Tongue (tissue), 2 donors: Measurements from ENCODE around the gene HIVEP1. TPM values are rescaled to one million over a fixed set of nuclear protein-coding genes. Genes with fewer than 3 reads are reported as not detected.
A peak's percentile ranks its signal among the peaks of the same experiment; 100 is the strongest.

Experiments used
- DNase-seq: peaks from one replicate; pipeline ENCODE4 v3.0.0-alpha.2; 2015
- total RNA-seq: library from RNA; depleted of rRNA; stranded (reverse); fragments of >200 nt; gene quantifications from one replicate; pipeline ENCODE4 v1.2.3, GENCODE V29; 2014

Gene HIVEP1
- total RNA-seq, 1 donor from 2014 or later, result 28.2 TPM

DNA sequence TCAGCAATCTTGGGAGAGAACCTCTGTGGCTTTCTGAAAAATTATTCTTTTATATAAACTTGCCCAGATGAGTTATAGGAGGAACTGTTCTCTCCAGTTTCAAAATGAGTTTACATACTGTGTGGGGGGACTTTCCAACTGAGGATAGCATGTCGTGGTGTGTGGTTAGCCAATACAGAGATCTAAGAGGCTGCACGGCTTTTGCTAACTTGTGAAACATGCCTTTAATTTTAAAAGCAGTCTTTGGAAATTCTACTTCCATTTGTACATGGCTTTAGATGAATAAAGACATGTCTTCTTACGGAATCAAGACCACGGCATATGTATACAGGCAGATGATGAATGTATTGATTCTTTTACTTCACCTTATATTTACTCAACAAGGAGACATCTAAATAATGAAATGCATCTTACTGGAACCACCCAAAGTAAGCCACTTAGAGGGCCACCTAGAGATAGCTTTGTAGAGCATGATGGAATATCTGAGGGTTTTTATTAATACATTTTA, 39.8 kb downstream of the HIVEP1 start:
- DNase-seq, result peak; percentile 15

DNA sequence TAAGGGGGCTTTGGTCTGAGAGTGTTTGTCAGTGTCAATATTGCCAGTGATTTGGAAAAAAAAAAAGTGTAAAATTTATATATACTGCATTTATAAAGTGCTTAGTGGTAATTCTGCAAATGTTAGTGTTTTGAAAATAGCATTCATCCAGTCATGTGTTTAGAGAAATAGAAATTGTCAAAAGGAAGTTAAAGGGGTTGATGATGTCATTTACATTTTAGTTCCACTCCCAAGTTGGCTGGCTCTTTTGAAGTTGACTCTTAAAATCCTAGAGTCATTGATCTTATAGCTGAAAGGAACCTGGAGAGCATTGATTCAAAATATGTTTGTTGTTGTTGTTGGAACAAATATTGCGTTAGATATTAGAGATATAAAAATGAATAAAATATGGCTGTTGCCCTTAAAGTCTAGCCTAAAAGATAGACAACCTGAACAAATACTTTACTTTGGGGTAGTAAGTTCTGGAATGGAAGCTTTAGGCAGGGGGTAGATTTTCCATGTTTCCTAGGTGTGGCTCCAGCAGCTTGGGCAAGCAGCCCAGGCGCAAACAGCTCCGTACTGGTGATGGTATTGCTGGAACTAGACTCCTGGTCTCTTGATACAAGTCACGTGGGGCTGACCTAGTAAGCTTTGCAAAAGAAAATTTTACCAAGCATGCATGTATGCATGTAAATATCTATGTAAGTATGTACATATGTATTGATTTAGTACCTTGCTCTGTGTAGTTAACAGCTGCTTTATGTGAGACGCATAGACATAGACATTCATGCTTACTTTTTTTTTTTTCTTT, 46.3 kb downstream of the HIVEP1 start:
- DNase-seq, result no peak

DNA sequence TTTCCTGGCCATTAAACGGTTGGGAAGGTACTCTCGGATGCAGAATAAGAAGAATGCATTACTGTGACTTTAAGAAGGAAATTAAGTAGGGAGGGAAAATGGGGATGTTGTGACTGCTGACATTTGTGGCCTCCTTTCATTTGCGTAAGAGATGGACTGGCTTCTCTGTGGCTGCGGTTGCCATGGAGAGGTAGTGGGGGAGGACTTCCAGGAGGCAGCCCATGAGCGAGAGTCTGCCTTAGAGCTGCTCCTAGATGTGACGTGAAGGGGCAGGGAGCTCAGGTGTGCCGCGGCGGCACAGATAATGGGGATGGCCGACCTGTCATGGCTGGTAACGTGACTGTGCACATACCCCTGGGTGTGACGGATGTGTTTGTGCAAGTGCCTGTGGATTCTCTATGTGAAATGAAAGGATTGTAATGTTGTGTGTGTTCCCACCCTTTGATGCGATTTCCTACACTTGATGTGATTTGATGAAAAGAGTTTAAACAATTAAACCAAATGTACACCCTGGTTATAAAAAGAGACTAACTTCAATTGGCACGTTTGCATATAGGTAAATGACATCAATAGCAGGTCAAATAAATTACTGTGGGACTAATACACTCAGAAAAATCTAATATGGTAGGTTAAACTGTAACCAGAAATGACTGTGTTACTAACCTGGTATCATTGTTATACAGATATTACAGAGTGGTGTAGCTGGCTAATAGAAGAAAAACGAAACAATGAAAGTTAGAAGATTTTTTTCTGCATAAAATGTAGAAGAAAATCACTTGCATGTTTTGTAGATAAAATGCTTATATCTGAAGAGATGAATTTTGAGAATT, 48.9 kb downstream of the HIVEP1 start:
- DNase-seq, result peak; percentile 50

DNA sequence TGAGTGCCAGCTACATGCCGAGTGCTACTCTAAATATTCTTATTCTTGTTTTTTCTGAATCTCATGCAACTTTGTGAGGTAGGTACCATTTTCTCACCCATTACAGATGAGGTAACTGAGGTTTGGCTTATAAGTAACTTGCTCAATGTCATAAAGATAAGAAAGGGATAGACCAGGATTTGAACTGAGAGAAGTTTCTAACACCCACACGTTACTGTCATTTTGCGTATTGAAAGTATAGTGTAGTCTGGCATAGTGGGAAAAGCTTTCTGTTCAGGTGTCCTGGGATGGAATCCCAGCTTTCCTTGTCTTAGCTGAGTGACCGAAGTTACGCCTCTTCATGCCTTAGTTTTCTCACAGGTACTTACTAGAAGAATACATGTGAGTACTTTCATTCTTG, 50.5 kb downstream of the HIVEP1 start:
- DNase-seq, result no peak

GRCh38 chr6:12064131-12064530, 52.0 kb downstream of the HIVEP1 start:
- no peak for DNase-seq

- DNase-seq, result no peak
These were observed 52.5 kb downstream of the HIVEP1 start for GRCh38 chr6:12064538-12065071.

DNA sequence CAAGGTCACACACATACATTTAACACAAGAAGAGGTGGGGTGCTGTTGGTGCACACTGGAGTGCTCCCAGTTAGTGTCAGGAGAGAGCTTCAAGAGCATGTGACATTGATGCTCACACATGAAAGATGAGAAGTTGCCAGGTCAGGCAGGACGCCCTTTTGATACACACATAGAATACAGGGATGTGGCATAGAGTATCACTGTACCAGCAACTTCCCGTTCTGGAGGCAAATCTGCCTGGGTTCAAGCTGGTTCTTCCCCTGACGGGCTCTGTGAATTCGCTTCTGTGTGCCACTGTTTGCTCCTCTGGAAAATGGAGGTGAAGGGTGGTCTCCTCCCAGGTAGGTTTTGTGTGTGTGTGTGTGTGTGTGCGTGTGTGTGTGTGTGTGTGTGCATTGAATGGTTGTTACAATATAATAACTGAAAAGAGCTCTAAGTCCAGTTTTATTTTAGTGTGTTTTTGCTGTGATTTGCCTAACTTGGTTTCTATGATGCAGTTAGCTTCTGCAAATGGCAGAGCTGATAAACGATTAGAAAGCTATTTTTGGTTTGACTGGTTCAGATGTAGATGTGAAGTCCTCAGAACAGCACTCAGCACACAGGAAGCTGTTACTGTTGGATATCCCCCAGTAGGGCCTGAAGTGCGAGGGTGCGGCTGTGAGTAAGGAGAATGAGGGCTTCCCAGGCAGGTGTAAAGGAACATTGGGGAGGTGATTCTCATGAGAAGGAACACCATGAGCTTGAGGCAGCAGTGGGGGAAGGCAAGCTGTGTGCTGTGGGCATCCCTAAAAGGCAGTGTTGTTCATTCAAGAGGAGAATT, 53.4 kb downstream of the HIVEP1 start:
- DNase-seq, result no peak

- DNase-seq, result peak; percentile 24
These were observed 54.2 kb downstream of the HIVEP1 start for GRCh38 chr6:12066297-12066696.

- no peak for DNase-seq
These were observed 56.9 kb downstream of the HIVEP1 start for GRCh38 chr6:12068899-12069557.

DNA sequence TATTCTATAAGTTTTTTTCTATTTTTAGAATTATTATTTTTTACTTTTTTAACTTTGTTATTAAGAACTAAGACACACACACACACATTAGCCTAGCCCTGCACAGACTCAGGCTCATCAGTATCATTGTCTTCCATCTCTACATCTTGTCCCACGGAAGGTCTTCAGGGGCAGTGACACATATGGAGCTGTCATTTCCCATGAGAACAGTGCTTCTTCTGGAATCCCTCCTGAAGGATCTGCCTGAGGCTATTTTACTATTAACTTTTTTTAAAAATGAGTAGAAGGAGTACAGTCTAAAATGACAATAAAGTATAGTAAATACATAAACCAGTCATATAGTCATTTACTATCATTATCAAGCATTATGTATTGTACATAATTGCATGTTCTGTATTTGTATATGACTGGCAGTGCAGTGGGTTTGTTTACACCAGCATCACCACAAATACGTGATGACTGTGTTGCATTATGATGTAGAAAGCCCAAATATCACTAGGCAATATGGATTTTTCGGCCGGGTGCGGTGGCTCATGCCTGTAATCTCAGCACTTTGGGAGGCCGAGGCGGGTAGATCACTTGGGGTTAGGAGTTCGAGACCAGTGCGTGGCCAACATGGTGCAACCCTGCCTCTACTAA, 57.9 kb downstream of the HIVEP1 start:
- no peak for DNase-seq

- DNase-seq, result no peak
These were observed 59.0 kb downstream of the HIVEP1 start for GRCh38 chr6:12071064-12071615.

DNA sequence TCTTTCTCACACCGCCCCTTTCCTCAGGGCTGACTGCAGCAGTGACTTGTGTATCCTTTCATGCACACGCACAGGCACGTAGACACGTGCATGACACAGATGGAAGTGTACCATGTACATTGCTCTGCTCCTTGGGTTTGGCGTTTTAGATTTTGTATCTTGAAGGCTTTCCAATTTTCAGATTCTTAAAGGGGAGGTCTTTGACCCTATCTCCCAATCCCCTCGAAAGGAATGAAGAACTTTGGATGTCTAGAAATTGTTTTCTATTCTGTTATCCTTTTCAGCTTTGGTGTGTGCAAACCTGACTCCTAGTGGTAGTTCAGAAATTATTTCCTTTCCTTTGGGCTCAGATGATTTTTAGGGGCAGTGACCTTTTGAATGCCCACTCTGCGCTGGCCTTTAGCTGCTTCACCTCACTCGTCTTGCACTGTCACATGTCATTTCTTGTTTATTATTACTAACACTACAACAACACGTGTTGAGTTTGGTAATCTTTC, 63.0 kb downstream of the HIVEP1 start:
- DNase-seq, result peak; percentile 16

GRCh38 chr6:12077021-12077710, 65.1 kb downstream of the HIVEP1 start:
- no peak for DNase-seq

DNA sequence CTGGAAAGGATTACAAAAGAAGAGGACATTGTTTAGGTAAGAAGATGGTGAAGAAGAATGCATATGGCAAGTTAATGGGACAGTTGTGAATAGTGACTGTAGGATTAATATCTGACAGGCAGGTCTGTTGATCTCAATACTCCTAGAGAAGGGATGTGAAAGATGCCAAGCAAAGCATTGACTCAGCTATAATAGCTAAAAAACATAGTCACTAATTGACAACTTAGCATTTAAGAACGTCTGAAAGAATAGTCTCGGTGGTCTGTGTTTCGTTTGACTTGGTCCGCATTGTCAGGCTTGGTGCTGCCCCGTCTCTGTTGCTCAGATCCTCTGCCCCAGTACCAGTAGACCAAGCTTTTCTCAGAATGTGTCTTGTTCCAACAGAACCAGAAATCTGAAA, 65.9 kb downstream of the HIVEP1 start:
- DNase-seq, result no peak

DNA sequence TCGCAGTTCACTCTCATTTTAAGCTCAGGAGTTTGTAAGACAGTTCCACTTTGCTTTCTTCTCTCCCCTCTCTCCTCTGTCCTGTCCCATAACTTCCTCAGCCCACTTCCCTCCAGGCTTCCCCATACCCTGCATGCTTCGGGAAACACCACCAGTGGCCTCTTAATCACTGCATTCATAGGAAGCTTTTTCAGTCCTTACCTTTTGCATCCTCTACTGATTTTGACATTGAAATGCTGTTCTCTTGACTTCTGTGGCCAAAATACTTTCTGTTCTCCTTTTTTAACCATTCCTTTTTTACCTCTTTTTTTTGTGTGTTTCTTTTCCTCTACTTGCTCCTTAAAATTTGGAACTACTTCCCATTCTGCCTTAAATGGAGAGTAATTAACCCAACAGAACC, 69.7 kb downstream of the HIVEP1 start:
- DNase-seq, result no peak

DNA sequence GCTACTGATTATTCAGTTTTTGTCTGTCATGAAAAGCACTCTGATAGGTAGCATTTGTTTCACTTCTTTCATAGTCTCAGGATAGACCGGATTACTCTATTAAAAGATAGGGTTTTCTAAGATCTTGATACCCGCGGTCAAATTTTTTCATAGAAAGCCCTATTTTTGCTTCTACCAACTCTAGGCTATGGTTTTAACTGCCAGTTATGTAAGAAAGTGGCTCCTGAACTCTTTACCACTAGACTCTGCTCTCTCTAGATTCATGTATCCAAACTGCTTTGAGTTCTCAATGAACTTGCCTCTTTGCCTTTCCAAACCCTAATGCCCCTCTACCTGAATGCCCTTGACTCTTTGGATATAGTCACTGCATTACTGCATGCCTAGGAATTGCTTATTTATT, 70.3 kb downstream of the HIVEP1 start:
- no peak for DNase-seq

DNA sequence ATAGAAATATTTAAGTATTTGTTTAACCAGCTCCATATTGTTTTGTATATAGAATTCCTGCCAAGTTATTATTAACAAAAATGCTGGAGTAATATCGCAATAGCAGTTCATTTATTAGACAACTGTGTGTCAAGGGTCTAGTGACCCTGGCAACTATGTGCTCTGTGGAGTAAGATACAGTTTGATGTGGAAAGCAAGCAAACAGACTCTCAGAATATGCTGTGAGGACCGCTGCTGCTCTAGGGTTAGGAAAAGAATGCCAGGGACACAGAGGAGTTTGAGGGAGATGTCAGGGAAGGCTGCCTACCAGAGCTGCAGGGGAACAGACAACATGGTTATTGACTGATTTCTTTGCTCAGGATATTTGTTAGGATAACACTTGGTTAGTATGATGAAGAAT, 71.2 kb downstream of the HIVEP1 start:
- DNase-seq, result no peak

DNA sequence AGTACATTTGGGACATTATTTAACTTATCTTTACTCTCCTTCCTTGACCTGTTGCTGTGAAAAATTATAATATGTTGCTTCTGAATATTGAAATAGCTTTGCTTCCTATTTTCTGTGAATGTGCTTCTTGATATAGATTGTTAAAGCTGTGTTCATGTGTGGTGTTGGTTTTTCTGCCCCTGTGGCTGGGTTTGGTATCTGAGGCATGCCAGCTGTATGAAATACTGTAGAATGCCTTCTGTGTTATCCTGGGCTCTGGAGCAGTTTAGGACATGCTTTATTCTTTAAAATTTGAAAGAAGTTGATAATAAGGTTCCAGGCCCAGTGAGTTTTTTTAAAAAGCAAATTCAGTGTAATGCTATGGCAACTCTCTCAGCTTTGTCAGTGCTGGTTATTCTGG, 71.7 kb downstream of the HIVEP1 start:
- DNase-seq, result no peak

- DNase-seq, result no peak
These were observed 72.6 kb downstream of the HIVEP1 start for GRCh38 chr6:12084681-12085080.

DNA sequence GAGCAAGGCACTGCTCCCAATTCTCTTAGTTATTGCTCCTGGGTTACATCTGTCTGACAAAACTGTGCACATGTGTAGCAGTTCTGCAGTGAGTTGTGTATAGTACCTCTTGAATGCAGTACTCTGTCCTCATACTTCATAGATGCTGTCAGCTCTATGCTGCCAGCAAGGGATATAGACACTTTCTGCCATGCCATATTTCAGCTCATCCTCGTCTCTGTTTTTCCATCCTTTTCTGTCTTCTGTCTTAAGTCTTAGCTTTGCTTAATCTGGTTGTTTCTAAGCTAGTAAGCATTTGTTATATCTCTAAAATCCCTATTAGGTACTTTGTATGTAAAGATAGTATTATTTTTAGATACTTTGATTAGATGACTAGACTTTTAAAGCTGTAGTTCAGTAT, 76.4 kb downstream of the HIVEP1 start:
- DNase-seq, result no peak
